Left ventricle myocardium inferior (tissue), 1 donor: ENCODE measurements around the gene LACRT. TPM values are rescaled to one million over a fixed set of nuclear protein-coding genes. Genes with fewer than 3 reads are reported as not detected.

Source experiments
- DNase-seq: peaks from one replicate; pipeline ENCODE4 v3.0.0-alpha.2; 2020
- H3K27ac ChIP-seq: fragments of 200-600 bp; replicated peaks from 2 replicates; pipeline ENCODE4 v1.8.0; 2021
- H3K27me3 ChIP-seq: fragments of 200-600 bp; 2 replicates; pipeline ENCODE4 v1.8.0; 2021; ENCODE audit warnings: low read depth
- H3K36me3 ChIP-seq: fragments of 200-600 bp; 2 replicates; pipeline ENCODE4 v1.8.0; 2021
- H3K4me1 ChIP-seq: fragments of 200-600 bp; 2 replicates; pipeline ENCODE4 v1.8.0; 2021
- H3K4me3 ChIP-seq: fragments of 200-600 bp; 2 replicates; pipeline ENCODE4 v1.8.0; 2021; ENCODE audit warnings: mild to moderate bottlenecking, moderate library complexity
- H3K9me3 ChIP-seq: fragments of 200-600 bp; replicated peaks from 2 replicates; pipeline ENCODE4 v1.8.0; 2021
- CTCF ChIP-seq: fragments of 200-600 bp; IDR thresholded peaks from 2 replicates; pipeline ENCODE4 v1.8.0; 2021; ENCODE audit warnings: antibody characterized with exemption, mild to moderate bottlenecking, borderline replicate concordance
- intact Hi-C: fragments of 100-400 bp; cut with micrococcal nuclease; formaldehyde crosslinking; loops from one replicate; pipeline ENCODE4 v1.11.0; 2022
- total RNA-seq: library from RNA; stranded (reverse); fragmentation: NEBNext Ultra II Directional; extraction: Animal tissue kit (Norgen Biotek cat#: 25700); gene quantifications from one replicate; pipeline ENCODE4 v1.2.1, GENCODE V29; 2021
- donor health status: DM: no; HTN: yes; CAD: no; lungs with severe emphysema.

Gene LACRT
- total RNA-seq, 1 donor from 2014 or later: not detected

- no peak for TF ChIP-seq CTCF
- Histone ChIP-seq H3K4me1 (no peaks in the 10 kb centered on the region), H3K36me3 (no peaks in the 10 kb centered on the region), H3K9me3 (no peaks in the 10 kb centered on the region), H3K4me3 (no peak overlapping the region), H3K27me3 (peaks cover 88% of the 10 kb centered on the region), H3K27ac (no peak overlapping the region)
- no peak for DNase-seq
- intact Hi-C loops: no loop called here
These were observed 9.1 kb downstream of the LACRT start for GRCh38 chr12:54625598-54625997.

- no peak overlapping the region for H3K27ac ChIP-seq
- intact Hi-C loops: no loop called here
- no peak overlapping the region for H3K4me3 ChIP-seq
- no peaks in the 10 kb centered on the region for H3K9me3 ChIP-seq
- no peaks in the 10 kb centered on the region for H3K4me1 ChIP-seq
- DNase-seq: no peak
- no peak for TF ChIP-seq CTCF
- peaks cover 90% of the 10 kb centered on the region for H3K27me3 ChIP-seq
- H3K36me3 ChIP-seq: no peaks in the 10 kb centered on the region
These were observed 10.1 kb downstream of the LACRT start for GRCh38 chr12:54624315-54625279.

- Histone ChIP-seq H3K4me3 (no peak overlapping the region), H3K27ac (no peak overlapping the region), H3K27me3 (peaks cover 77% of the 10 kb centered on the region), H3K4me1 (no peaks in the 10 kb centered on the region), H3K36me3 (no peaks in the 10 kb centered on the region), H3K9me3 (no peaks in the 10 kb centered on the region)
- no peak for TF ChIP-seq CTCF
- intact Hi-C loops: no loop called here
- no peak for DNase-seq
These were observed 12.1 kb downstream of the LACRT start for GRCh38 chr12:54622463-54623183.

- H3K4me3 ChIP-seq: no peak overlapping the region
- H3K27ac ChIP-seq: no peak overlapping the region
- H3K4me1 ChIP-seq: no peaks in the 10 kb centered on the region
- H3K36me3 ChIP-seq: no peaks in the 10 kb centered on the region
- peaks cover 69% of the 10 kb centered on the region for H3K27me3 ChIP-seq
- intact Hi-C loops: no loop called here
- H3K9me3 ChIP-seq: no peaks in the 10 kb centered on the region
- TF ChIP-seq CTCF: no peak
- no peak for DNase-seq
These were observed 17.6 kb downstream of the LACRT start for GRCh38 chr12:54616933-54617680.

GRCh38 chr12:54612225-54612750 is 22.4 kb downstream of the LACRT start:
- peaks cover 89% of the 10 kb centered on the region for H3K27me3 ChIP-seq
- no peak for TF ChIP-seq CTCF
- intact Hi-C loops: no loop called here
- no peak overlapping the region for H3K27ac ChIP-seq
- DNase-seq: no peak
- H3K36me3 ChIP-seq: no peaks in the 10 kb centered on the region
- no peaks in the 10 kb centered on the region for H3K9me3 ChIP-seq
- H3K4me1 ChIP-seq: no peaks in the 10 kb centered on the region
- no peak overlapping the region for H3K4me3 ChIP-seq
